Neural crest cell (in vitro differentiated cells): ENCODE results near the gene SDK1. TPM values are rescaled to one million over a fixed set of nuclear protein-coding genes. Genes with fewer than 3 reads are reported as not detected.

ENCODE experiments used
- DNase-seq: peaks from one replicate; pipeline ENCODE4 v3.0.0; 2021; ENCODE audit warnings: low read depth, mixed read lengths, low spot score
- H3K27ac Mint-ChIP-seq: one replicate; pipeline ENCODE4 v1.8.0; 2021; ENCODE audit warnings: mild to moderate bottlenecking, mixed read lengths; ENCODE audit not compliant: unreplicated experiment
- H3K27me3 Mint-ChIP-seq: 2 replicates; pipeline ENCODE4 v1.8.0; 2021; ENCODE audit warnings: low read depth, mild to moderate bottlenecking, mixed read lengths
- H3K36me3 Mint-ChIP-seq: 2 replicates; pipeline ENCODE4 v1.8.0; 2021; ENCODE audit warnings: low read depth, mild to moderate bottlenecking, mixed read lengths
- H3K4me1 Mint-ChIP-seq: 2 replicates; pipeline ENCODE4 v1.8.0; 2021; ENCODE audit warnings: mixed read lengths
- H3K4me3 Mint-ChIP-seq: one replicate; pipeline ENCODE4 v1.8.0; 2021; ENCODE audit warnings: mild to moderate bottlenecking, mixed read lengths
- H3K9me3 Mint-ChIP-seq: 2 replicates; pipeline ENCODE4 v1.8.0; 2021; ENCODE audit warnings: mixed read lengths
- CTCF ChIP-seq: fragments of 200-600 bp; sonication (generic); conservative IDR thresholded peaks from 2 replicates; pipeline ENCODE4 v1.5.0; 2021; ENCODE audit warnings: antibody characterized with exemption, mild to moderate bottlenecking
- total RNA-seq: library from RNA; stranded (reverse); gene quantifications from 2 replicates; pipeline ENCODE4 v1.2.1, GENCODE V29; 2021

The SDK1 gene
- total RNA-seq, 1 donor from 2014 or later, result 11.6 TPM

GRCh38 chr7:3533040-3533439, 232.0 kb downstream of the SDK1 start:
- Mint-ChIP-seq H3K36me3 (no peaks in the 10 kb centered on the region), H3K27me3 (no peaks in the 10 kb centered on the region), H3K27ac (no peak overlapping the region), H3K4me1 (no peaks in the 10 kb centered on the region), H3K9me3 (no peaks in the 10 kb centered on the region), H3K4me3 (no peak overlapping the region)
- no peak for TF ChIP-seq CTCF
- DNase-seq, result no peak

GRCh38 chr7:3537210-3537875, 236.3 kb downstream of the SDK1 start:
- Mint-ChIP-seq H3K9me3 (no peaks in the 10 kb centered on the region), H3K27ac (no peak overlapping the region), H3K4me1 (no peaks in the 10 kb centered on the region), H3K4me3 (no peak overlapping the region), H3K27me3 (no peaks in the 10 kb centered on the region), H3K36me3 (no peaks in the 10 kb centered on the region)
- DNase-seq, result no peak
- TF ChIP-seq CTCF, result no peak

- no peaks in the 10 kb centered on the region for H3K36me3 Mint-ChIP-seq
- H3K4me3 Mint-ChIP-seq, result no peak overlapping the region
- no peaks in the 10 kb centered on the region for H3K4me1 Mint-ChIP-seq
- DNase-seq, result no peak
- no peaks in the 10 kb centered on the region for H3K9me3 Mint-ChIP-seq
- TF ChIP-seq CTCF, result no peak
- no peak overlapping the region for H3K27ac Mint-ChIP-seq
- no peaks in the 10 kb centered on the region for H3K27me3 Mint-ChIP-seq
These were observed 237.0 kb downstream of the SDK1 start for GRCh38 chr7:3538041-3538440.

- DNase-seq, result no peak
- H3K27me3 Mint-ChIP-seq, result no peaks in the 10 kb centered on the region
- H3K4me3 Mint-ChIP-seq, result no peak overlapping the region
- no peaks in the 10 kb centered on the region for H3K9me3 Mint-ChIP-seq
- no peak overlapping the region for H3K27ac Mint-ChIP-seq
- H3K36me3 Mint-ChIP-seq, result no peaks in the 10 kb centered on the region
- no peak for TF ChIP-seq CTCF
- H3K4me1 Mint-ChIP-seq, result no peaks in the 10 kb centered on the region
These were observed 239.6 kb downstream of the SDK1 start for GRCh38 chr7:3540456-3541220.

- Mint-ChIP-seq H3K4me3 (no peak overlapping the region), H3K9me3 (no peaks in the 10 kb centered on the region), H3K27me3 (no peaks in the 10 kb centered on the region), H3K4me1 (no peaks in the 10 kb centered on the region), H3K36me3 (no peaks in the 10 kb centered on the region), H3K27ac (no peak overlapping the region)
- DNase-seq, result no peak
- TF ChIP-seq CTCF, result no peak
These were observed 243.2 kb downstream of the SDK1 start for GRCh38 chr7:3544202-3544601.
